HCT116 (cell line): ENCODE measurements around the gene FANK1. TPM values are rescaled to one million over a fixed set of nuclear protein-coding genes. Genes with fewer than 3 reads are reported as not detected.

Experiments
- ATAC-seq: fragments of 200-7000 bp; cut with Tn5 transposase; 2 replicates; pipeline ENCODE4 v1.9.1; 2020; ENCODE audit warnings: mild to moderate bottlenecking, moderate library complexity
- BruUV-seq: library from RNA; stranded (reverse); fragments of 400-500 nt; replicated peaks from 2 replicates; lab custom pipeline; 2021; lab: Mats Ljungman, UMichigan
- CTCF ChIA-PET: fragments of 300-600 bp; sonication (Branson Sonifier 250); formaldehyde crosslinking; loops from one replicate; lab custom pipeline; 2021; ENCODE audit warnings: antibody characterized with exemption; lab: Charles Lee
- POLR2A ChIA-PET: fragments of 300-600, 350-600 bp; sonication (Branson Sonifier 250); formaldehyde crosslinking; loops from one replicate; lab custom pipeline; 2021; ENCODE audit warnings: antibody characterized with exemption; lab: Charles Lee
- RAD21 ChIA-PET, 2 experiments: fragments of 300-600 bp; sonication (Branson Sonifier 250); formaldehyde crosslinking; loops; one replicate each; lab custom pipeline; 2023; ENCODE audit warnings: low total read pairs in 2 of 2; ENCODE audit not compliant: uncharacterized antibody in 2 of 2, unreplicated experiment in 2 of 2, low non-redundant PET in 1 of 2; lab: Charles Lee
- DNase-seq: peaks from one replicate; pipeline ENCODE4 v3.0.0-alpha.2; 2010; ENCODE audit warnings: low read depth, low spot score
- H2AFZ ChIP-seq: fragments of 200-600 bp; shearing (Covaris generic), sonication (generic); 2 replicates; pipeline ENCODE4 v1.6.1; 2017; ENCODE audit warnings: low read depth, mixed run types, mixed read lengths, antibody characterized with exemption, low read length; ENCODE audit not compliant: poor library complexity, severe bottlenecking
- H3K27ac ChIP-seq: 2 replicates; pipeline ENCODE4 v1.5.1; 2012; ENCODE audit warnings: low read depth, low read length
- H3K27me3 ChIP-seq: fragments of 200-600 bp; sonication (generic); 2 replicates; pipeline ENCODE4 v1.6.1; 2016; ENCODE audit warnings: mixed run types, low read length, mixed read lengths; ENCODE audit not compliant: insufficient read depth
- H3K36me3 ChIP-seq, 2 experiments: fragments of 200-500 bp in 1 of 2; fragments of 200-600 bp in 1 of 2; sonication (Bioruptor generic) in 1 of 2; sonication (generic) in 1 of 2; 2 replicates each; pipeline versions ENCODE4 v1.5.1 to v1.6.1; 2014 to 2016; ENCODE audit warnings: low read length in 2 of 2, inconsistent platforms in 1 of 2, mixed read lengths in 1 of 2, mixed run types in 1 of 2; ENCODE audit not compliant: insufficient read depth in 2 of 2, control insufficient read depth in 1 of 2
- H3K4me1 ChIP-seq, 2 experiments: fragments of 200-600 bp in 1 of 2; sonication (generic) in 1 of 2; 2 replicates each; pipeline versions ENCODE4 v1.5.1 to v1.6.1; 2012 to 2017; ENCODE audit warnings: low read length in 2 of 2, inconsistent platforms in 1 of 2, mild to moderate bottlenecking in 1 of 2, mixed read lengths in 1 of 2, mixed run types in 1 of 2, moderate library complexity in 1 of 2; ENCODE audit not compliant: insufficient read depth in 2 of 2, control insufficient read depth in 1 of 2
- H3K4me2 ChIP-seq: fragments of 200-600 bp; sonication (generic); 2 replicates; pipeline ENCODE4 v1.6.1; 2017; ENCODE audit warnings: mixed run types, low read length, mixed read lengths
- H3K4me3 ChIP-seq, 2 experiments: fragments of 200-600 bp in 1 of 2; sonication (generic) in 1 of 2; replicated peaks in 1 of 2; 2 replicates each; pipeline ENCODE4 v1.5.1; 2011 to 2016; ENCODE audit warnings: low read length in 2 of 2, control low read depth in 1 of 2, low read depth in 1 of 2, mild to moderate bottlenecking in 1 of 2, mixed read lengths in 1 of 2, mixed run types in 1 of 2
- H3K79me2 ChIP-seq: fragments of 200-600 bp; sonication (generic); 2 replicates; pipeline ENCODE4 v1.6.1; 2017; ENCODE audit warnings: mild to moderate bottlenecking, mixed run types, low read length, moderate library complexity, mixed read lengths; ENCODE audit not compliant: insufficient read depth
- H3K9ac ChIP-seq: fragments of 200-600 bp; sonication (generic); 2 replicates; pipeline ENCODE4 v1.6.1; 2016; ENCODE audit warnings: low read length, mixed read lengths
- H3K9me2 ChIP-seq: fragments of 200-600 bp; sonication (generic), shearing (Covaris generic); 2 replicates; pipeline ENCODE4 v1.6.1; 2017; ENCODE audit warnings: mixed run types, mild to moderate bottlenecking, moderate library complexity; ENCODE audit not compliant: insufficient read depth
- H3K9me3 ChIP-seq, 2 experiments: fragments of 200-500 bp in 1 of 2; fragments of 200-600 bp in 1 of 2; sonication (Bioruptor generic) in 1 of 2; sonication (generic) in 1 of 2; 2 replicates each; pipeline ENCODE4 v1.6.1; 2014 to 2017; ENCODE audit warnings: low read length in 2 of 2, mixed read lengths in 2 of 2, inconsistent platforms in 1 of 2, low read depth in 1 of 2, mild to moderate bottlenecking in 1 of 2, mixed run types in 1 of 2, moderate library complexity in 1 of 2; ENCODE audit not compliant: control insufficient read depth in 1 of 2, insufficient read depth in 1 of 2
- H4K20me1 ChIP-seq: fragments of 200-600 bp; sonication (generic), shearing (Covaris generic); 2 replicates; pipeline ENCODE4 v1.6.1; 2017; ENCODE audit warnings: mixed run types, mild to moderate bottlenecking, moderate library complexity; ENCODE audit not compliant: insufficient read depth
- CEBPB ChIP-seq: IDR thresholded peaks from 2 replicates; pipeline ENCODE4 v1.6.1; 2012; ENCODE audit warnings: low read depth
- MAX ChIP-seq: IDR thresholded peaks from 2 replicates; pipeline ENCODE4 v1.6.1; 2012
- RAD21 ChIP-seq: IDR thresholded peaks from 2 replicates; pipeline ENCODE4 v1.6.1; 2012; ENCODE audit warnings: low read depth, mild to moderate bottlenecking
- SIN3A ChIP-seq: IDR thresholded peaks from 2 replicates; pipeline ENCODE4 v1.6.1; 2012; ENCODE audit warnings: low read depth
- YY1 ChIP-seq: IDR thresholded peaks from 2 replicates; pipeline ENCODE4 v1.6.1; 2011; ENCODE audit warnings: low read length, low read depth, moderate library complexity, mild to moderate bottlenecking; ENCODE audit not compliant: insufficient replicate concordance; ENCODE audit errors: extremely low read depth
- ZBTB33 ChIP-seq: IDR thresholded peaks from 2 replicates; pipeline ENCODE4 v1.6.1; 2011; ENCODE audit warnings: mild to moderate bottlenecking, low read length, moderate library complexity; ENCODE audit not compliant: insufficient replicate concordance; ENCODE audit errors: extremely low read depth
- intact Hi-C: fragments of 100-400 bp; cut with micrococcal nuclease; formaldehyde crosslinking; loops from 2 replicates; pipeline ENCODE4 v1.10.0; 2022
- total RNA-seq: library from RNA; stranded (reverse); gene quantifications from one replicate; pipeline ENCODE4 v1.2.1, GENCODE V29; 2021; ENCODE audit not compliant: unreplicated experiment

The FANK1 gene
- total RNA-seq, 1 experiment from 2014 or later, result 5.4 TPM

GRCh38 chr10:125865120-125865519 is 31.2 kb upstream of the FANK1 start:
- Histone ChIP-seq H3K27me3 (no peaks in the 10 kb centered on the region), H3K79me2 (no peaks in the 10 kb centered on the region), H3K9me3 (no peaks in the 10 kb centered on the region)
- DNase-seq, result no peak
- intact Hi-C loops, result loop anchor here (2.0 to 10.0 kb wide), 4 partner anchors 67 to 884 kb away; no protein-coding TSS in a partner anchor
- TF ChIP-seq RAD21 (no peak), SIN3A (no peak), CEBPB (no peak), MAX (no peak), YY1 (no peak), ZBTB33 (no peak)
- TF ChIP-seq, all 23 proteins: peak for 0
- no peak overlapping the region for H3K4me2 ChIP-seq
- ChIA-PET RAD21 (no interaction called here), POLR2A (no interaction called here), CTCF (no interaction called here)
- H3K36me3 ChIP-seq, result peaks cover 0 to 9% of the 10 kb centered on the region in 2 experiments; a peak in 3 of 4 replicates
- H3K27ac ChIP-seq, result no peak overlapping the region
- H2AFZ ChIP-seq, result no peak overlapping the region
- no peak overlapping the region for H3K9ac ChIP-seq
- no peak for ATAC-seq
- BruUV-seq, result no TSS peak
- H3K4me3 ChIP-seq, result no peak overlapping the region
- H3K9me2 ChIP-seq, result no peaks in the 10 kb centered on the region
- no peaks in the 10 kb centered on the region for H4K20me1 ChIP-seq
- no peaks in the 10 kb centered on the region for H3K4me1 ChIP-seq
